A204.1 (cell line): ENCODE results near the gene WDSUB1.

ENCODE experiments used
- FAIRE-seq: peaks from 2 replicates; lab custom pipeline; 2012; peaks lifted over from hg19 to GRCh38; lab: Jason Lieb, UNC

Gene WDSUB1

GRCh38 chr2:159195697-159196096, 90.8 kb downstream of the WDSUB1 start:
- no peak for FAIRE-seq

- no peak for FAIRE-seq
Measured at GRCh38 chr2:159194241-159194640, 92.3 kb downstream of the WDSUB1 start.

DNA sequence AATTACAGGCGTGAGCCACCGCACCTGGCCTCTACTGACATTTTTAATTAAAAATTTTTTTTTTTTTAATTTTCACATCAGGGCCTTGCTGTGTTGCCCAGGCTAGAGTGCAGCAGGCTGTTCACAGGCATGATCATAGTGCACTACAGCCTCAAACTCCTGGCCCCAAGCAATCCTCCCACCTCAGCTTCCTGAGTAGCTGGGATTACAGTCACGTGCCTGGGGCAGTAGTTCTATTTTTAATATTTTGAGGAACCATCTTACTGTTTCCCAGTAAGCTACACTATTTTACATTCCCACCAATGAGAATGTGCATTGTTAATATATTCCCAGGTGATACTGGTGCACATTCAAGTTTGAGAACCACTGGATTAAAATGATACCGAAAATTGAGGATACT, 92.7 kb downstream of the WDSUB1 start:
- FAIRE-seq = no peak

GRCh38 chr2:159192371-159192918, 94.1 kb downstream of the WDSUB1 start:
- no peak for FAIRE-seq

DNA sequence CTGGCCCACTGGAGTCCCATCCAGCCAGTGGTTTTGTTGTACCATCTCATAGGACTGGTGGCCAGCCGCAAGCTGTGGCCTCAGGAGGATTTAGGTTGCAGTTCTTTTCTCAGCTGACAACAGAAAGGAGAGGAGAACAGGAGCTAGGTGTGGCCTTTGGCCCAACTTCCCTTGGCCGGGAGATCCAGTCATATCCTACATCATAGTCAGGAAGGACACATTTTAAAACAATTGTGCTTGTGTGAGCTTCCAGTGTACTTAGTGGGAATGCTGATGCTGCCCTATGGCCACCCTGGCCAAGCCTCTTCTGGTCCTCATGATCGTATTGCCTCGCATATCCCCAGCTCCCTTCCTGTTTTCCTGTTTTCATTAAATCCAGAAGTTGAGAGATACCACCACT, 98.1 kb downstream of the WDSUB1 start:
- FAIRE-seq = no peak

DNA sequence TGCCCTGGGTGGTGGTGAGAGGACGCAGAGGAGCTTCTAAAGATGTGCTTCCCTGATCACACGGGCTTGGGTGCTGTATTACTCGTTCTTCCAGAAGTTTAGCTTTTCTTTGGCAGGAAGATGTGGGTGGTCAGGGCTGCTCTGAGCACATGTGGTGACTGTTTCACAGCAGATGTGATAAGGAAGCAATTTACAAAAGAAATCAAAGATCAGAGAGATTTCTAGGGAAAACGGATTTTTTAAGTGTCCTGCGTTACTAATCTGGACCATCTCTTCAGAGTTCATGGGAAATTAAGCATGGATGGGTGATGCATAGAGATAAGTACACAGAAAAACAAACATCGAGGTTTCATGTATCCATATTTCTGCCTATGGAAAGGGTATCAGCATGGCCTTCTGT, 99.4 kb downstream of the WDSUB1 start:
- no peak for FAIRE-seq

GRCh38 chr2:159186462-159186861, 100.0 kb downstream of the WDSUB1 start:
- no peak for FAIRE-seq
